SIG-M5 treated with dmso at 0.1 percent for 504 hours (cell line): ENCODE results near the gene AHCTF1.
"Not testable (repeated sequence)": the region's sequence is repeated elsewhere in the genome, so short reads cannot be mapped to it uniquely, and the experiment has no call there.

Source experiments
- DNase-seq: peaks from one replicate; lab custom pipeline; 2025; ENCODE audit not compliant: unreplicated experiment; lab: John Stamatoyannopoulos, UW

The AHCTF1 gene

GRCh38 chr1:246837418-246838117, 94.2 kb downstream of the AHCTF1 start:
- no peak for DNase-seq

- DNase-seq = no peak
Measured at GRCh38 chr1:246836209-246836966, 95.4 kb downstream of the AHCTF1 start.

DNA sequence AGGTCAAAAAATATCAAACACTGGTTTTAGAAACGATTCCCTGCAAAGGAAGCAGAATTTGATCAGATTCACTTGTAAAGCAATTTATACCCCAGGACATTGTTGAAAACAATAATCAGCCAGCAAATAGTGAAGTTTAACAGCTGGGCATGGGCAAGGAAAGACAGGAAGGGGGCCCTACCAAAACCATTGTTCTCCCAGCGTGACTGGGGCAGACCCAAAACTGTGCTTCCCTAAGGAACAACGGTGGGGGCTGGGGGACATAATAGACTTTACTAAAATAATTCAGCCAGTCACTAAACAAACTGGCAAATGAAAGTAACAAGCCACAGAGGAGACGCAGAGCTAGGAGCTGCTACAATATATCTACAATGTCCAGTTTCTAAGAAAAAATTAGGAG, 100.2 kb downstream of the AHCTF1 start:
- DNase-seq = no peak

DNA sequence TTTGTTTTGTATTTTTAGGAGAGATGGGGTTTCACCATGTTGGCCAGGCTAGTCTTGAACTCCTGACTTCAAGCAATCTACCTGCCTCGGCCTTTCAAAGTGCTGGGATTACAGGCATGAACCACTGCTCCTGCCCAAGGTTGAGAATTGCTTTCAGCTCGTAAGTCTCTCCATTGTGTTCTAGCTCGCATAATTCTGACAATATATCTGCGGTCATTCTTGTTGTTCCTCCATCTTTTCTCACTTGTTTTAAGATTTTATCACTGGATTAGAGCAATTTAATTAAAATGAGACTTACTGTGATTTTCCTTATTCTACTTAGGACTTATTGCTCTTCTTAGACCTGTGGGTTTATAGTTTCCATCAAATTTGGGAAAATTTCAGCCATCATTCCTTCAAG, 102.9 kb downstream of the AHCTF1 start:
- no peak for DNase-seq

DNA sequence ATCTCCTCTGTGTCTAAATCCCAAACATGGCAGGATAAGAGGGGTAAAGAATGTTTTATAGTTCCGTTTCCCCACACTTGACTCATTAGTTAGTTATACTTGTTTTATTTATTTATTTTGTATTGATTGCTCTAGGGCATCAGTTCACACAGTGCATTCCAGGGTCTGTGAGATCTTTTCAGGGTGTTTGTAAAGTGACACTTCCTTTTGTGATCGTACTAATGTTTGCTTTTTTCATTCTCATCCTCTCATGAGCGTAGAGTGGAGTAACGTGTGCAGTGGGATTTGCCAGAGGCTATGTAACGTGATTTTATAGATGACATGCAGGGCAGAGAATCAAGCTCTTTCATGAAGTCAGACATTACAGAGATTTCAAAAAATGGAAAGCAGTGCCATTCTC, 104.4 kb downstream of the AHCTF1 start:
- DNase-seq = no peak

- no peak for DNase-seq
Measured at GRCh38 chr1:246825557-246826175, 106.1 kb downstream of the AHCTF1 start.

DNA sequence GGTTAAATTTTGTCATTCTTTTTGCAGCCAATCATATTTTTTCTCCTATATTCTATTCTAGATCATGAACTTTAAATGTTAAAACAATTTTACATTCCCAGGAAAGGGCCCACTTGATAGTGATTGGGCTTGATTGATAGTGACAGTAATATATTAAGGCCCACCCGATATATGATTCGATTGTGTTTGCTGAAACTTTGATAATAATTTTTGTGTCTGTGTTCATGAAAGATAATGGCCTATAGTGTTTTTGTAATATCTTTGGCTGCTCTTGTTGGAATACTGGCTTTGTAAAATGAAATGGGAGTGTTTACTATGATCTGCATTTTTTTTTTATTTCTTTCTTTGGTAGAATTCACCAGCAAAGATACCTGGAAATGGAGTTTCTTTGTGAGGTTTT, 107.2 kb downstream of the AHCTF1 start:
- DNase-seq = no peak

- DNase-seq = not testable (repeated sequence)
Measured at GRCh38 chr1:246822154-246822553, 109.6 kb downstream of the AHCTF1 start.

GRCh38 chr1:246820666-246821065, 111.1 kb downstream of the AHCTF1 start:
- DNase-seq = no peak

GRCh38 chr1:246817778-246818177, 114.0 kb downstream of the AHCTF1 start:
- peak; percentile 40 for DNase-seq

- DNase-seq = no peak
Measured at GRCh38 chr1:246815693-246816270, 116.0 kb downstream of the AHCTF1 start.

GRCh38 chr1:246814890-246815289, 116.9 kb downstream of the AHCTF1 start:
- no peak for DNase-seq

GRCh38 chr1:246813325-246813724, 118.4 kb downstream of the AHCTF1 start:
- not testable (repeated sequence) for DNase-seq

DNA sequence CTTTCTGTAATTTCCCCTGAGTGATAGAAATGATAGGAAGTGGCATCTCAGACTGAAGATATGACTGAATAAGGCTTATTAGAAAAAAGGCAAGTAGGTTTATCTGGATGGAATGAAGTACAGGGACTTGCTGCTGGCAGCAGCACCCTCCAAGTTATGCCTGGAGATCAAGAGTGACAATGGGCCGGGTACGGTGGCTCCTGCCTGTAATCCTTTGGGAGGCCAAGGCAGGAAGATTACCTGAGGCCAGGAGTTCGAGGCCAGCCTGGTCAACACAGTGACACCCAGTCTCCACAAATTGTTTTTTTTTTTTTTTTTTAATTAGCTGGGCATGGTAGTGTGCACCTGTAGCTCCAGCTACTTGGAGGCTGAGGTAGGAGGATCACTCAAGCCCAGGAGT, 119.8 kb downstream of the AHCTF1 start:
- no peak for DNase-seq

DNA sequence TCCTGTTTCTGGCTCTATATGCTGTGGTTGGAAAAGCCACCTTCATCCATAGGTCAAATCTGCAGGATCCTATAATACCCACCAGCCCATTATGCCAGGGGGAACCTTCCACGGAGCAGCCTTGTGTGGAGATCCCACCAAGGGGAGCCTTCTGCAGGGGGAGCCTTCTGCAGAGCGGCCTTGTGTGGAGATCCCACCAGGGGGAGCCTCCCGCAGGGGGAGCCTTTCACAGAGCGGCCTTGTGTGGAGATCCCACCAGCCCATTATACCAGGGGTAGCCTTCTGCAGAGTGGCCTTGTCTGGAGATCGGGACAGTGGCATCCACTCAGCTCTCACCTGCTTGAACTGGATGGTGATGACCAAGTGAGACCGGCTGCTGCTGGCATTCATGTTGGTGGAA, 122.3 kb downstream of the AHCTF1 start:
- DNase-seq = no peak

- no peak for DNase-seq
Measured at GRCh38 chr1:246805135-246805716, 126.5 kb downstream of the AHCTF1 start.

- no peak for DNase-seq
Measured at GRCh38 chr1:246803883-246804282, 127.9 kb downstream of the AHCTF1 start.

DNA sequence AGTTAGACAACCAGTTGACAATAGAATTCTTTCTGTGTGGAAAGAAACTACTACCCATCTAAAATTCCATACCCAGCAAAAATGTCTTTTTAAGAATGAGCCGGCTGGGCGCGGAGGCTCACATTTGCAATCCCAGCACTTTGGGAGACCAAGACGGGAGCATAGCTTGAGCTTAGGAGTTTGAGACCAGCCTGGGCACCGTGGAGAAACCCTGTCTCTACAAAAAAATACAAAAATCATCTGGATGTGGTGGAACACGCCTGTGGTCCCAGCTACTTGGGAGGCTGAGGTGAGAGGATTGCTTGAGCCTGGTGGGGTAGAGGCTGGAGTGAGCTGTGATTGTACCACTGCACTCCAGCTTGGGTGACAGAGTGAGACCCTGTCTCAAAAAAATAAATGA, 128.4 kb downstream of the AHCTF1 start:
- DNase-seq = no peak

GRCh38 chr1:246801241-246802020, 130.3 kb downstream of the AHCTF1 start:
- no peak for DNase-seq

GRCh38 chr1:246800756-246801155, 131.0 kb downstream of the AHCTF1 start:
- no peak for DNase-seq

DNA sequence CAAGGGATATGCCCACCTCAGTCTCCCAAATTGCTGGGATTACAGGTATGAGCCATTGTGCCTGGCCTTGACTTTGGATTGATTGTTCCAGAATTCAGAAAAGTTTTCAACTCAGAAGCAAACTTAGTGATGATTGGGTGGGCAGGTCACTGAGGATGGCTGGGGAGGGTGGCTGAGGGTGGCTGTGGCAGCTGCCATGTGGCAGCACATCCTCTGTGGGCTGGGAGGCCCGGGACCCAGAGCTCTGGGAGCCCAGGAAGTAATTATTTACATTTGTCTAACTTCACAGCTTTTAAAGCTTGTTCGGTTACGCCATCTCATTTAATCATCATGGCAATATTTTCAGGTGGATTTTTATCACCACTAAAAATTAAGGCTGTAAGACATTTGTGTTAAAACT, 131.4 kb downstream of the AHCTF1 start:
- DNase-seq = no peak
